ENCODE data around the gene TKT.

DNA sequence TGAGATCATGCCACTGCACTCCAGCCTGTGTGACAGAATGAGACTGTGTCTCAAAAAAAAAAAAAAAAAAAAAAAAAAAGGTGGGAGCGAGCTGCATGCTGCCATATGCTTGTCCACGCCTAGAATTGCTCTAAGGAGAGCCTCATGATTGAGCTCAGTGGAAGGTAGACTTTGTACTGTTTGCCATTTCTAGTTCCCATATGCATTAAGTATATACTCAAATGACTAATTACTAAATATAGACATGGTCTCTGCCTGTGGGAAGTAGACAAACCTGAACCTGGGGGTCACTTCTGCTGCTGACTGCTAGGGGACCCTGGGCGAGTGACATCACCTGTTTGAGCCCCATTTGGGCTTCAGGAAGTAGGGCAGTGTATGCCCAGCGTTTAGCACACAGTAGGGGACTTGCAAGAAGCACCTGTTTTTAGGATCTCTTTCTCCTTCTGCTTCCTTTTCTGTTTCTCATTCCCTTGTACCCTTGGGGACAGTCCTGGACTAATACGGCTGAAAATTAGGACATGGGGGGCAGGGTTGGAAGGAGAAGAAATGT, 67.6 kb downstream of the TKT start:
- TF ChIP-seq, protein P1, sequence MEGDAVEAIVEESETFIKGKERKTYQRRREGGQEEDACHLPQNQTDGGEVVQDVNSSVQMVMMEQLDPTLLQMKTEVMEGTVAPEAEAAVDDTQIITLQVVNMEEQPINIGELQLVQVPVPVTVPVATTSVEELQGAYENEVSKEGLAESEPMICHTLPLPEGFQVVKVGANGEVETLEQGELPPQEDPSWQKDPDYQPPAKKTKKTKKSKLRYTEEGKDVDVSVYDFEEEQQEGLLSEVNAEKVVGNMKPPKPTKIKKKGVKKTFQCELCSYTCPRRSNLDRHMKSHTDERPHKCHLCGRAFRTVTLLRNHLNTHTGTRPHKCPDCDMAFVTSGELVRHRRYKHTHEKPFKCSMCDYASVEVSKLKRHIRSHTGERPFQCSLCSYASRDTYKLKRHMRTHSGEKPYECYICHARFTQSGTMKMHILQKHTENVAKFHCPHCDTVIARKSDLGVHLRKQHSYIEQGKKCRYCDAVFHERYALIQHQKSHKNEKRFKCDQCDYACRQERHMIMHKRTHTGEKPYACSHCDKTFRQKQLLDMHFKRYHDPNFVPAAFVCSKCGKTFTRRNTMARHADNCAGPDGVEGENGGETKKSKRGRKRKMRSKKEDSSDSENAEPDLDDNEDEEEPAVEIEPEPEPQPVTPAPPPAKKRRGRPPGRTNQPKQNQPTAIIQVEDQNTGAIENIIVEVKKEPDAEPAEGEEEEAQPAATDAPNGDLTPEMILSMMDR (conservative IDR thresholded peaks at IDR 0.05; ENCODE audit: low read depth, low read length) = no peak
- TF ChIP-seq EZH2 (IDR thresholded peaks at IDR 0.05; ENCODE audit: borderline replicate concordance, low read depth, low read length, poor library complexity, severe bottlenecking) = no peak

Data from A673 (cell line).